Measurements from ENCODE around the gene CGNL1. TPM values are rescaled to one million over a fixed set of nuclear protein-coding genes. Genes with fewer than 3 reads are reported as not detected.
A peak's percentile ranks its signal among the peaks of the same experiment; 100 is the strongest.

Gene CGNL1
- total RNA-seq, 2 experiments from 2014 or later: not detected

DNA sequence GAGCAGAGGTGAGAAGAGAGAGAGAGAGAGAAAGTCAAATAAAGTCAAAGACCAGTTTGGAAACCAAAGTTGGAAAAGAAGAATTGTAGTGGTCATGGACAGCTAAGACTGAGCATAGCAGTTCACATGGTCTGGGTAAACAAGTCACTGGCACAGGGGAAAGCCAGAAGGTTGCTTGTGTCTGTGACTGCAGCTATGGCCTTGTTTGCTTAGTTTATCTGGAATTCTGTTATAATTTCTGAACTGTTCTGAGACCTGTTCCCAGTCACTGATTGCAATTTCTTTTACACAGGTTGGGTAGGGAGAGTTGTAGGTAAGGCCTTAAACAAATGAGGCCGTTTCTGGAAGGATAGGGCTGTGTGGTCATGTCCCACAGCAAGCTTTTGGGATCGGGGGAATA, 172.0 kb downstream of the CGNL1 start:
- no peak overlapping the region for H3K4me3 Mint-ChIP-seq
- no peak overlapping the region for H3K27ac Mint-ChIP-seq
- no peaks in the 10 kb centered on the region for H3K4me1 Mint-ChIP-seq
- no peaks in the 10 kb centered on the region for H3K36me3 Mint-ChIP-seq
- H3K27me3 Mint-ChIP-seq: peaks cover 14% of the 10 kb centered on the region
- H3K9me3 Mint-ChIP-seq: no peaks in the 10 kb centered on the region
- DNase-seq: no peak

DNA sequence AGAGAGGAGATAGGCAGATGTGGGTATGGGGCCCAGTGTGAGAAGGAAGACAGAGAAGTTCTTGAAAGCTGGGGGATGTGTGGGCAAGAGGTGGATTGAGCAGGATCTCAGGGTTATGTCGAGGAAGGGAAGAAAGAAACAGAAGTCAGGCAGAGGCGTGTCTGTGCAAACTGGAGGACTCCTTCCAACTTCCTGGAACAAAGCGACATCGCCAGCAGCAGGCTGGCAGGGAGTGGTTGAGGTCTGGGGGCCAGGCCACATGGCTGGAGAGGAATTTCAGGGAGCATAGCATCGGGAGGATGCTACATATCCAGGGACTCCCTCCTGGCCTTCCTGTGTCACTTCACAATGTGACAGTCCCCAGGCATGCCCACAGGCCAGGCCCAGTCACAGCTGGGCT, 172.5 kb downstream of the CGNL1 start:
- Mint-ChIP-seq H3K27me3 (peaks cover 9% of the 10 kb centered on the region), H3K9me3 (no peaks in the 10 kb centered on the region), H3K4me3 (no peak overlapping the region), H3K27ac (no peak overlapping the region), H3K36me3 (no peaks in the 10 kb centered on the region), H3K4me1 (no peaks in the 10 kb centered on the region)
- no peak for DNase-seq

DNA sequence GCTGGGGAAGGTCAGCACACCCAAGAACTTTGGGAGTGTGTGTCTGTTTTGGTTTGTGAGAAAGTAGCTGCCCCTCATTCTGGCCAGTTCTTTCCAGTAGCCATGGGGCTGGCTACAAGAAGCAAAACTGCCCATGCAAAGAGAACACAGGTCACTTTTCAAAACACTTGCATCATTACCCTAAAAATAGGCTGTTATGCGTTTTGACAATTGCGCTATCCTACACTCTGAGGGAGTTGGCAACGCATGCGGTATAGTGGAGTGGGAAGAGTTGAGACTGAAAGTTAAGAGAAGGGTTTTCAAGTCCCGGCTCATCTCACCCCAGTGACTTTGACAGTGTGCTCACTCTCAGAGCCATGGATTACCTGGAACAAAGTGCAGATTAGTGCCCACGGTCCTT, 173.6 kb downstream of the CGNL1 start:
- H3K4me3 Mint-ChIP-seq: no peak overlapping the region
- no peaks in the 10 kb centered on the region for H3K9me3 Mint-ChIP-seq
- no peaks in the 10 kb centered on the region for H3K4me1 Mint-ChIP-seq
- H3K36me3 Mint-ChIP-seq: no peaks in the 10 kb centered on the region
- peaks cover 9% of the 10 kb centered on the region for H3K27me3 Mint-ChIP-seq
- no peak for DNase-seq
- H3K27ac Mint-ChIP-seq: no peak overlapping the region

DNA sequence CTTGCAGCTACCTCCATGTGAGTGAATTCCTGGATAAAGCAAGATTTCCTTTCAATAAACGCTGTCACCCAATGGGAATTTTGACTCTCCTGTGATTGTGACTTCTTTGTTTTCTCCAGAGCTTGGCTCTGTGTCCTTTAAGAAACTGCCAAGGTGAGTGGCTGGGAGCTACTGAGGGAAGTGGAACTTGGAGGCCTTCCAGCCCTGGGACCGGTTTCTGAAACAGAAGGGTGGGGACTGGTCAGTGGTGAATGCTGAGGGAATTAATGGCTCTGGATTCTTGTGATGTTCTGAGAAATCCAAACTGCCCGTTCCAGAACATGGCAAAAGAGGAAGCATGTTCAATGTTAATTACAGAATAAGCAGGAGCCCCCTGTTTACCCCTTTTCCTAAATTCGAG, 174.3 kb downstream of the CGNL1 start:
- H3K4me3 Mint-ChIP-seq: no peak overlapping the region
- H3K27ac Mint-ChIP-seq: no peak overlapping the region
- H3K36me3 Mint-ChIP-seq: no peaks in the 10 kb centered on the region
- peaks cover 9% of the 10 kb centered on the region for H3K27me3 Mint-ChIP-seq
- H3K4me1 Mint-ChIP-seq: no peaks in the 10 kb centered on the region
- H3K9me3 Mint-ChIP-seq: no peaks in the 10 kb centered on the region
- no peak for DNase-seq

DNA sequence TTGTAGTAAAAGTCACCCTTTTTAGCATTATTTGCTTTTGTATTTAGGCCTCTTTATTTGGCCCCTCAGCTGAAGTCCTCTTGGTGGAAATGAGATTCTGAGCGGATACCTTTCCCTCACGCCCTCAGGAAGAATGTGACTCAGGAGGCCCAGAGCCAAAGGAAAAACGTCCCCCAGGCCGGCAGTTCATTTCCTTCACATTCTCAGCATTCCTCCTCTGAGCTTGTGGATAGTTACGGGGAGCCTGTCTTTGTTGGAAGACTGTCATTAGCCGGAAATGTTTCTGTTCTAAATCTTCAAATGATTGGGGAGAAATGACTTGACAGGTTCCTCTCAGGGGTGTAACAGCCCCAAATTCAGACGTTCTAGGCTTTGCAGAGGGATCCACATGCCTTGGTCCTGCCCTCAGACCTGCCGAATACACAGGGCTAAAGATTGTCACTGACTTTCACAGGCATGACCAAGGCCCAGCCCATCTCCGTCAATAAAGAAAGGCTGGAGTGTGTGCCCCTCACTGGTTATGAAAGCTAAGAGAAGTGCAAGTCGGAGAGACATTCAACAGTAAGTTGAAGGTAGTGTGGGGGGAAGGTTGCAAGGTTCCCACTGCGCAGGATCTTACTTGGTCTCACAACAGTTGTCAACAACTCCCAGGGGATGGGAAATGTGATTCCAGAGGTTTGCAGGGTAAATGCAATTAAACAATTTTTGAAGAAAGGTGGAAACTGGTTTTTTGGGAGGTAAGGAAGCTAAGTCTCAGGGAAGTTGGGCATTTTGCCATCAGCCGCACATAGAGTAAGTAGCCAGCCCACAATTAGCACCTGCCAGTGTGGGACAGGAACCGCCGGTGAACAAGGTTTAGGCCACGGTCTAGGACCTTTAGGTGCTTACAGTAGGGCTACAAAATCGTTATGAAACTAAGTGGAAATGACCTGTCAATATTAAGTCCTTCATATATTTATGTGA, 175.7 kb downstream of the CGNL1 start:
- Mint-ChIP-seq H3K9me3 (no peaks in the 10 kb centered on the region), H3K4me1 (no peaks in the 10 kb centered on the region), H3K36me3 (no peaks in the 10 kb centered on the region), H3K27me3 (peaks cover 9% of the 10 kb centered on the region), H3K4me3 (no peak overlapping the region), H3K27ac (no peak overlapping the region)
- DNase-seq: no peak

DNA sequence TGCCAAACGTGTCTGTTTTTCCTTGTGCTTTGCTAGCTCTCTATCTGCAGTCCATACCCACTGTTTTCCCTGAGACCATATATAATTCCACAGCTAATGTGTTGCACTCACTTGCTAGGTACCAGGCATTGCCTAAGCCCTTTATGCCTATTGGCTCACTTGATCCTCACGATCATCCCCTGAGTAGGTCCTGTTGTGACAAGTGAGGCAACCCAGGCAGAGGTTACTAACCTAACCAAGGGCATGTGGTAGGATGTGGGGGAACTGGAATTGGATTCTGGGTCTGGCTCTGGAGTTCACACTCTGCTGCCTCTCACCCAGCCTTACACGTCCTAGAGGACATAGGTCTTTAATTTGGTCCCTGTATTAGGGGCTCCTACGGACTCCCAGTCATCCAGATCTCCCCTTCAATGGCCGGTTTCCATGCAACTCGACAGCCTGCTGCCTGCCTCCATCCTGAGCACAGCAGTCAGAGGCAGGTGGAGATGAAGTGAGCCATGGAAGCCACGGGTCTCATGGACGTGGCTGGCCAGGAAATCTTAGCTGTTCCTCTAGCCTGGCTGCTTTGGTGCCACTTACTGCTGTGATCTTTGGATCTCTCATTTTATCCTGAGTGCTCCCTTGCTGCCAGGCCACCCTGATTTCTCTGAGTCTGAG, 176.5 kb downstream of the CGNL1 start:
- no peak for DNase-seq
- Mint-ChIP-seq H3K27me3 (peaks cover 9% of the 10 kb centered on the region), H3K4me3 (no peak overlapping the region)

DNA sequence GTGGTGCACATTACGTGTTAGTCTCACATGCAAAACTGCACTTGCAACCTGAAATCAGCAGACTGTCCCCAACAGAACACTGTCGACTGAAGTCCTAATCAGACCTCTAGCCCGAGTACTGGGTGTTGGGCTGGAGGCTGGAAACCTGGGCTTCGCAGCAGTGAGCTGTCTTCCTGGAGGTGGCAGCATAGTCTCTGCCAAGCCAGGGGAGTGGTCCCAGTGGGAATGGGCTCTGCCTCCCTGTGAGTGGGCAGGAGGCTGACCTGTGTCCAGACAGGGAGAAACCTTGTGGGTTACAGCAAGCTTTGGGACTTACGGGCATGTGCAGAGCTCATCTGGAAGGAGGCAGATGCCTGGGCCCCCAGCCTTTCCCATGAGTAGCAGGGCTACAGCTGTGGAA, 177.2 kb downstream of the CGNL1 start:
- DNase-seq: no peak
- H3K27me3 Mint-ChIP-seq: peaks cover 9% of the 10 kb centered on the region
- H3K4me3 Mint-ChIP-seq: no peak overlapping the region
- H3K4me1 Mint-ChIP-seq: no peaks in the 10 kb centered on the region
- H3K9me3 Mint-ChIP-seq: no peaks in the 10 kb centered on the region
- H3K27ac Mint-ChIP-seq: no peak overlapping the region
- no peaks in the 10 kb centered on the region for H3K36me3 Mint-ChIP-seq

More for the DNA sequence above, 176.5 kb downstream of the CGNL1 start:
- H3K4me1 Mint-ChIP-seq: no peaks in the 10 kb centered on the region
- no peaks in the 10 kb centered on the region for H3K9me3 Mint-ChIP-seq
- no peaks in the 10 kb centered on the region for H3K36me3 Mint-ChIP-seq
- H3K27ac Mint-ChIP-seq: no peak overlapping the region

DNA sequence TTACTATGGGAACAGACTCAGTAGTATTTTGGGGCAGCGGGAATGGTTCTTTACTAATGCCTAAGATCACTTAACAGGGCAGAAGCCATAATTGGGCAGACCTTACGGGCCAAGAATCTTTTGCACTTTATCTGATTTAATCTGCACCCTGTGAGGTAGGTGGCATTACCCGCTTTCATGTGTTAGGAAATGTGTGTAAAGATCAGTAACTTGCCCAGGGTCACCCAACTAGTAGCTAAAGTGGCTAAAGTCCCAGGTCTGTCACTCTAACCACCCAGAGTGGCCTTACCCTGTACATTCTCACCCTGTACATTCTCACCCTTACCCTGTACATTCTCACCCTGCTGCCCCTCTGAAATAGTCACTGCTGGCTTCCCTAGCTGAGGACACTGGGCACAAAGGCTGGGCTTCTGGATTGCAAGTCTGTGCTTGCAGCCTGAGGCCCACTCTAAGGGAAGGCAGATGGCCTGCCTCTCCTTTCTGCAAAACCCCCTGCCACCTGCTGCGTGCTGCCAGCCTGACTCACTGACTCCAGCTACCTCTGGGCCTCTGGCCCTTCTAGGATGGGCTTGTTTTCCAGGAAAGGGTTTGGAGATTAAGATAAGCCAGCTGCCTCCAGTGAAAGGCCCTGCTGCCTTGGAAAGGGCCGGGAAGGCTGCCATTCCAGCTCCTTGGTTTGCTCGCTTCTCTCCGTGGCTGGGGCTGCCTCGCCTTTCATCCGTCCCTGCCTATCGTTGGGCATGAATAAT, 177.9 kb downstream of the CGNL1 start:
- Mint-ChIP-seq H3K4me1 (no peaks in the 10 kb centered on the region), H3K4me3 (no peak overlapping the region), H3K27me3 (peaks cover 13% of the 10 kb centered on the region), H3K9me3 (peaks cover 2% of the 10 kb centered on the region), H3K27ac (no peak overlapping the region), H3K36me3 (no peaks in the 10 kb centered on the region)
- no peak for DNase-seq

DNA sequence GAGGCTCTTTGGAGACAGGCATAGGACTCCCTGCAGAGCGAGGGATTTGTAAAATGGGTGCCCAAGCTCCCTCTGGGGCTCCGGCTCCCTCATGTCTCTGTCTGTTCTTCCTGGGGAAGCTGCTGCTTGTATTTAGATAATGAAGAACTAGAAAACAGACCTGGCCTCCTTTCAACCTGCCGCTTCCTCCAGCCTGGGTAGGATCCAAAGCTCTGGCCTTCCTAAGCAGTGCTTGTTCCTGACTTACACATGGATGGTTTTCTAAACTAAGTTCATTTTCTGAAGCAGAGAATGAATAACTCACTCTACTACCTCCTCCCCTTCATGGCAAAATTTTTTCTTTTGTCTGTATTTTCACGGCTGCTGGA, 178.5 kb downstream of the CGNL1 start:
- Mint-ChIP-seq H3K4me3 (no peak overlapping the region), H3K27ac (no peak overlapping the region), H3K27me3 (peaks cover 18% of the 10 kb centered on the region), H3K4me1 (no peaks in the 10 kb centered on the region), H3K36me3 (no peaks in the 10 kb centered on the region), H3K9me3 (peaks cover 2% of the 10 kb centered on the region)
- DNase-seq: no peak

DNA sequence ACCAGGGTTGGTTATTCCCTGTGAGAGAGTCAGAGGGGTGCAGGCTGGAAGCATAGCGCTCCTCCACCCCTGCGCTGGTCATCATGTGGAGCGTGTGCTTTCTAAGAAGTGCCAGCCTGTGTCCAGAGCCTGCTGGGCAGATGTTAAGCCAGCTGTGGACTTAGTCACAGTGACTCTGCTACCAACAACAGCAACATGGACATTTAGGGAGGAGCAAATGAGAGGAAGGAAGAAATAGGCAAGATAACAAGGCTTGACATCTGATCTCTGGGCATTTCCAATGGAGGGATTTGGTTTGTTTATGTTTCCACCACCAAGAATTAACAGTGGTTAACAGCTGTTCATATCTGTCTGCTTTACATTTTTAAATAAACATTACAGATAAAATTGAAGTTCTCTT, 179.0 kb downstream of the CGNL1 start:
- Mint-ChIP-seq H3K27ac (no peak overlapping the region), H3K9me3 (peaks cover 2% of the 10 kb centered on the region), H3K4me1 (no peaks in the 10 kb centered on the region), H3K36me3 (no peaks in the 10 kb centered on the region), H3K27me3 (peaks cover 23% of the 10 kb centered on the region), H3K4me3 (no peak overlapping the region)
- DNase-seq: no peak

DNA sequence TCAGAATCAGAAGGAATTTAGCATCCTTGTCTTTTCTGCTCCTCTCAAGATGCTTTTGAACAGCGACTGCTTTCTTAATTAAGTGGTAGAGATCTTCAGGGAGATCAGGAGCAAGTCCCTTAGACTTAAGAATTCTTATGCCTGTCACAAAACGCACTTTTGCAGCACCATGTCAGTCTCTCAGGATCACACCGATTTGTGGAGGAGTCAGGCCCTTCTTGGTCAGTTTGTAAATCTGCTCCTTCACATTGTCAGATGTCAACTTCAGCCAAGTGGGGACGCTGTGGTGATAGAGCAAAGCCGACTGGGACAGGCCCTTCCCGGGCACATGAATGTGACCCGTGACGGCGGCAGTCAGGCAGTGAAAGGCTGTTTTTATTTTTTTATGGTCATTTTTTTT, 179.7 kb downstream of the CGNL1 start:
- Mint-ChIP-seq H3K4me1 (peaks cover 3% of the 10 kb centered on the region), H3K27me3 (peaks cover 21% of the 10 kb centered on the region), H3K9me3 (peaks cover 2% of the 10 kb centered on the region), H3K27ac (no peak overlapping the region), H3K4me3 (no peak overlapping the region), H3K36me3 (no peaks in the 10 kb centered on the region)
- no peak for DNase-seq

DNA sequence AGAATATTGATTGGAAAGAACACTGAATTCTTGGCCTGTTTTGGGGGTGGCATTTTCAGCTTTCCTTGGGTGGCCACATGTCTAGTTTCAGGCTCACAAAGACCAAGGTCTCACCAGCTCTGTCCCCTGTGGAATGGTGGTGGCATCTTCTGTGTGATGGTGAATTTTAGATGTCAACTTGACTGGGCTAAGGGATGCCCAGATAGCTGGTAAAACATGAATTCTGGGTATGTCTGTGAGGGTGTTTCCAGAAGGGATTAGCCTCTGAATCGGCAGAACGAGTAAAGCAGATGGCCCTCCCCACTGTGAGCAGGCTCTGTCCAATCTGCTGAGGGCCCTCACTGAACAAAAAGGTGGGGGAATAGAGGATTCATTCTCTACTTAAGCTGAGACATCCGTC, 181.0 kb downstream of the CGNL1 start:
- Mint-ChIP-seq H3K36me3 (peaks cover 3% of the 10 kb centered on the region), H3K4me1 (peaks cover 13% of the 10 kb centered on the region), H3K27ac (no peak overlapping the region), H3K27me3 (peaks cover 17% of the 10 kb centered on the region), H3K4me3 (no peak overlapping the region), H3K9me3 (peaks cover 3% of the 10 kb centered on the region)
- DNase-seq: no peak

DNA sequence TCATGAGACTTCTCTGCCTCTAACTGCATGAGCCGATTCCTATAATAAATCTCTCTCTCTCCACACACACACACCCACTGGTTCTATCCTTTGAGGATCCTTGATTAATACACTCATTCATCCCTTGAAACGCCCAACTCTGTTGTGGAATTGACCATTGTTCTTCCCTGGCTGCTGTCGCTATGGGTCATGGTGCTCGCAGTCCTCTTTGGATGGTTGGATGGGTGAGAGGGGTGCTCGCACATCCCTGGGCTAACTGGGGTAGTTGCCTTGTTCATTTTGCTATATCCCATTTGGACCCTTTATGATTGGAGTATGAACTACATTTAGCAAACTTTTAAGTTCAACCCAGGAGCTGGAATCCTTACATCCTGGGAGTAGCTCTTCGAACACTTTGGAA, 181.5 kb downstream of the CGNL1 start:
- Mint-ChIP-seq H3K4me3 (no peak overlapping the region), H3K4me1 (peaks cover 18% of the 10 kb centered on the region), H3K27me3 (peaks cover 17% of the 10 kb centered on the region), H3K9me3 (peaks cover 3% of the 10 kb centered on the region), H3K36me3 (peaks cover 3% of the 10 kb centered on the region), H3K27ac (no peak overlapping the region)
- no peak for DNase-seq

DNA sequence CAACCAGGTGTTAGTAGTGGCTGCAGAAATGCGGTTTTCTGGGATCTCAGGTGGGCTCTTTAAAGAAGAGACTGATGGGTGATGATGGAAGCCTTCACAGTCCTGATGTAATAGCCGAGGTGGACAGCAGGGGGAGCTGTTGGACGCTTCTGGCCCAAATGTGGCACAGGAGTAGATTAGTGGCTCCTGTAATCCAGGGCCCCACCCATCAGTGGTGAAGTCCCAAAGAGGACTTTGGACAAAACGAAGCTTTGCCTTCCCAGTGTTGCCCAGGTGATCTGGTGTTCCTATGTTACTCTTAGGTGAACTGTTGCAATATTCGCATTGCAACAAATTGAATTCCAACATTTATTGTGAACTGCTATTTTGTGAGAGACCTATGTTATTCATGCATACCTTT, 183.6 kb downstream of the CGNL1 start:
- peak; percentile 60 for DNase-seq
- peaks cover 3% of the 10 kb centered on the region for H3K9me3 Mint-ChIP-seq
- peaks cover 17% of the 10 kb centered on the region for H3K27me3 Mint-ChIP-seq
- H3K27ac Mint-ChIP-seq: peak overlapping the region; percentile 22
- peaks cover 3% of the 10 kb centered on the region for H3K36me3 Mint-ChIP-seq
- H3K4me1 Mint-ChIP-seq: peaks cover 28% of the 10 kb centered on the region
- H3K4me3 Mint-ChIP-seq: no peak overlapping the region

DNA sequence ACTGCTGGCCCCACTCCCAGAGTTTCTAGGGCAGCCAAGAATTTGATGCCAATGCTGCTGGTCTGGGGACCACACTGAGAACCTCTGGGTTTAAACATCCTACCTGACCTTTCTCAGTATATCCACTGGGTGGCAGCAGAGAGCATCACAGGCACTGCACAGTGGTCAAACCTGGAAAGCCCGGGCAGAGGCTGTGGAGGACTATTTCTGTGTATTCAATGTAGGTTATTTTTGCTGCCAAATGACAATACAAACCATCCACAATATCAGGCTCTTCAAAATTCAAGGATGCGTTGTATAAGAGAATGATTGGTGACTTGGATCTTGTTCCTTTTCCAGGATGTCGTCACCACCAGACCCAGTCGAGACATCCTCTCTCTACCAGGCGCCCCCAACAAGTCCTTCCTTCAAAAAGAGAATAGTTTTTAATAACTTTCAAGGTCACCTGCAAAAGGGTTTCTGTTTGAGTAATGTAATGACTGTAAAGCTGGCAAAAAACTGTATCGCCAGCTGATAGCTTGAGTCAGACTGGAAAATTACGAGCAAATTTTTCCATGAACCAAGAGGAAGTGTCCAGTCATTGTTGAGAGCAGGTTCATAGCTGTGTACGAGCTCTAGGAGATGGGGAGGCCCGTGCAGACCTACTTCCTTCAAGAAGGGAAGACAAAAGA, 184.9 kb downstream of the CGNL1 start:
- peaks cover 3% of the 10 kb centered on the region for H3K9me3 Mint-ChIP-seq

More for the DNA sequence above, 184.9 kb downstream of the CGNL1 start:
- Mint-ChIP-seq H3K27ac (peak overlapping the region; percentile 95), H3K36me3 (peaks cover 3% of the 10 kb centered on the region), H3K4me1 (peaks cover 36% of the 10 kb centered on the region), H3K4me3 (peak overlapping the region; percentile 66), H3K27me3 (peaks cover 28% of the 10 kb centered on the region)
- peak; percentile 62 for DNase-seq
